HG02938 (cell line): ENCODE measurements around the gene DPH2.

ENCODE experiments used
- ATAC-seq: cut with Tn5 transposase; IDR thresholded peaks from one replicate; pipeline ENCODE4 v1.9.1; 2021; ENCODE audit warnings: mild to moderate bottlenecking, moderate library complexity; ENCODE audit not compliant: unreplicated experiment

The DPH2 gene

DNA sequence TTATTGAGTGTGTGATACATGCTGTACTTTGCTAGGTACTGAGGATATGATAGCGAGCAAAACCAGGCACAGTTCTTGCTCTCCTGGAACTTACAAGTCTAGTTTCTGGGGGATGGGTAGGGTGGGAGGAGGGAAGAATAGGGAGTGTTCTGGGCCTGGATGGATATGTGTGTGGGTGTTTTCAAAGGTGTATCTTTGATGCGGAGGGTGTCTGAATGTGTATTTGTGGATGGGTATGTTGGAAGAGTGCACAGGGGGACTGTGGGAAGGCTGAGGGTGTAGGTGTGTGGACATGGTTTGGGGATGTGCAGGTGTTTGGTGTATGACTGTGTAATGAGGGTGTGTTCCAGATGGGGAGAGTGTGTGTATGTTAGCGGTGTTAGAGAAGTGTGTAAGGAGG is 4.5 kb upstream of the DPH2 start:
- no peak for ATAC-seq

DNA sequence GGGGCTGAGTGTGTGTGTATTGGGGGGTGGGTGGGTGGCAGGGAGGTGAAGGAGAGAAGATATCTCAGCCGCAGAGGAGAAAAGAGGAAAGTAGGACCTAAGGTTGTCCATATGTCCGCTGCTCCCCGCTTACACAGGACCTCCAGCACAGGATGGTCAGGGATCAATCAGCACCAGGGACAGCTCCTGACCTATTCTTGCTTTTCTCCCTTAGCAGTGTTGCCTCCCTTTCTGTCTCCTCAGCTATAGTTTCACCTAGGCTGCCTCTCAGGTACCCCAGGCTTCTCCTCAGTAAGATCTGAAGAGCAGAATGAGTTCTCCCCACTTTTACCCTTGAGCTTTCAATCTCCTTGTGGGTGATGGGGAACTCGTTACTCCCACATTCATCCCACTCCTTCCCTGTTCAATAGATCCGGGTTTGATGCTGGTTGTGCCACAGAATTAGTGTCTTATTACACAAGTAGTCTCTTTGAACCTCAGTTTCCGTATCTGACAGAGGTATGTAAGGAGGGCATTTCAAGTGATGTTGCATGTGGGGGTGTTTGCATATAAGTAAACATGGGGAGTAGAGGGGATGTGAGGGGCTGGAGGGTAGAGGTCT is 1.4 kb upstream of the DPH2 start:
- no peak for ATAC-seq

GRCh38 chr1:43969416-43969745 is 429 bp upstream of the DPH2 start:
- ATAC-seq = no peak

- no peak for ATAC-seq
These were observed 692 bp downstream of the DPH2 start for GRCh38 chr1:43970502-43970901.

DNA sequence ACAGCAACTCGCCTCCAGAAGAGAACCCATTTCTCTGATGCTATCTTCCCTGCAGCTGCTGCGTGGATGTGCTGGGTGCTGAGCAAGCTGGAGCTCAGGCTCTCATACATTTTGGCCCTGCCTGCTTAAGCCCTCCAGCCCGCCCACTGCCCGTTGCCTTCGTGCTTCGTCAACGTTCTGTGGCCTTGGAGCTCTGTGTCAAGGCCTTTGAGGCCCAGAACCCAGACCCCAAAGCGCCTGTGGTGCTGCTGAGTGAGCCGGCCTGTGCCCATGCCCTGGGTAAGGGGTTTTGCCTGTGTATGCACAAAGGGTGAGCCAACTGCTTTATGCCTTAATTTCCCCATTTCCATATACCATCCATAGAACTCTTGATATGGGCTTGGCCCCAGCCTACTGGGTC is 1.1 kb downstream of the DPH2 start:
- ATAC-seq = no peak

- no peak for ATAC-seq
These were observed 1.6 kb downstream of the DPH2 start for GRCh38 chr1:43971336-43971980.

DNA sequence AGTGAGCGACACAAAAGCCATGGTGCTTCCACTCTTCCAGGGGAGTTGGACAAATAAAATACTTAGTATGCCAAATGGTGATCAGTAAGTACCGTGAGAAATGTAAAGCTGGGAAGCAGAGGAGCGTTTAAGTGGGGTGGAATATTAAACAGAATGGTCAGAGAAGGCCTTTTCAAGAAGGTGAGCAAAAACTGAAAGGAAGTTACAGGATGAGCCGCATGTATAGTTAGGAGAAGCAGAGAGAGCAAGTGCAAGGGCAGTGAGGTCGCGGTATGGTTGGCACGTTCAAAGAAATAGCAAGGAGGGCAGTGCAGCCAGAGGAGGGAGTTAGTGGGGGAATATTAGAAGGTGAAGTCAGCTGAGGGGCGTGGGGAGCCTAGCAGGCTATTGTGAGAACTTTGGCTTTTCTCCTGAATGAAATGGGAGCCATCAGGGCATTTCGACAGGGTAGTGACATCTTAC is 4.2 kb downstream of the DPH2 start:
- ATAC-seq = no peak

DNA sequence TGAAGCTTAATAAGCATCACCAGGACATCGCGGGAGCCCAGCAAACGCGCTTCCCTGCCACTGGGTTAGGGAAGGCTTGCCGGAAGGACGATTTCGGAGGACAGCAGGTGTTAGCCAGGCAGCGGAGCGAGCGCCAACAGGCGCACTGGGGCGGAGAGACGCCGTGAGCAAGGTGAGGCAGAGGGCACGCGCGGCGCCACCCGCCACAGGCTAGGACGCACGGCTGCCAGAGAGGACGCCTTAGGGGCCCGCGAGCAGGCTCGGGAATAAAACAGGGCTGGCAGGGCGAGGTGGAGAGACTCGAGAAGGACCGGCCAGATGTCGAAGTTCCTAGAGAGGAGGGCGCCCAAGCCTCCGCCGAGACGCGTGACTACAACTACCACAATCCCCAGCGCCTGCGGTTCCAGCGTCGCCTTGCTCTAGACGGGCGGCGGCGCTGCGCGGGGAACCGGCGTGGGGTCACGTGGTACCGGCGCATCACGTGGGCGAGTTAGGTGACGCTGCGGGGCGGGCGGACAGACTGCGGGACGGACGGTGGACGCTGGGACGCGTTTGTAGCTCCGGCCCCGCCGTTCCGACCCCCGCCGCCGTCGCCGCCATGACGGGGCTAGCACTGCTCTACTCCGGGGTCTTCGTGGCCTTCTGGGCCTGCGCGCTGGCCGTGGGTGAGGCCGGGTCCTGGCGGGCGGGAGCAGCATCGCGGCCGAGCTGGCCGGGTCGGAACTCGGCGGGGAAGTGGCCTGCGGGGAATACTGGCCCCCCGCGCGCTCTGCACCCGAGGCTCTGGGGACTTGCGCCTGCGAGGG is 4.8 kb downstream of the DPH2 start, which contains the start of gene ATP6V0B:
TSS of gene ATP6V0B (plus strand) at position 518 of the 806 bp plus-strand sequence. CDS start at position 599, 81 bp downstream.
- ATAC-seq = peak; percentile 70

GRCh38 chr1:43975249-43975961 is 5.6 kb downstream of the DPH2 start:
- ATAC-seq = no peak

GRCh38 chr1:43976045-43976444 is 6.2 kb downstream of the DPH2 start:
- ATAC-seq = no peak

DNA sequence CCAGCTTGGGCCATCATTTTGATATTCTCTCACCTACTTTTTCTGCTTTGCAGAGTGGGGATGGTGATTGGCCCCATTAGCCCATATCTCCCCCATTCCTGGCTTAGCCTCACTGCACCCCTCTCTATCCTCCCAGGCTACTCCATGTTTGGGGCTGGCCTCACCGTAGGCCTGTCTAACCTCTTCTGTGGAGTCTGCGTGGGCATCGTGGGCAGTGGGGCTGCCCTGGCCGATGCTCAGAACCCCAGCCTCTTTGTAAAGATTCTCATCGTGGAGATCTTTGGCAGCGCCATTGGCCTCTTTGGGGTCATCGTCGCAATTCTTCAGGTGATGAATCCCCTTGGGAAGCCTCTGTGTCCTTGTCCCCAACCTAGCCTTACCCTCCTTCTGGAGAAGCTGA is 7.1 kb downstream of the DPH2 start:
- no peak for ATAC-seq

- ATAC-seq = no peak
These were observed 7.8 kb downstream of the DPH2 start for GRCh38 chr1:43977376-43978263.

DNA sequence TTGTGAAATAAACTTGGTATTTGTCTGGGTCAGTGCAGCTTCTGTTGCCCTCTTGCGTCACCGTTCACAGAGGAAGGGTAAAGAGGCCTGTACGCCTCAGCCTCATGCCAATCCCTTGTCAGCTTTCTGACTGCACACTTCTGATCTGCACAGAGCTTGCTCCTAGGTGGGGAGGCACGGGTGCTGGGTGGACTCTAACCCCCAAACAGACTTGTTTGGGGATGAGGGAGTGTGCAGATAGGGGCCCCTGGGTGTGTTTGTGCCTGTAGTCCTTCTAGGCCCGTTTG is 8.4 kb downstream of the DPH2 start:
- ATAC-seq = no peak

DNA sequence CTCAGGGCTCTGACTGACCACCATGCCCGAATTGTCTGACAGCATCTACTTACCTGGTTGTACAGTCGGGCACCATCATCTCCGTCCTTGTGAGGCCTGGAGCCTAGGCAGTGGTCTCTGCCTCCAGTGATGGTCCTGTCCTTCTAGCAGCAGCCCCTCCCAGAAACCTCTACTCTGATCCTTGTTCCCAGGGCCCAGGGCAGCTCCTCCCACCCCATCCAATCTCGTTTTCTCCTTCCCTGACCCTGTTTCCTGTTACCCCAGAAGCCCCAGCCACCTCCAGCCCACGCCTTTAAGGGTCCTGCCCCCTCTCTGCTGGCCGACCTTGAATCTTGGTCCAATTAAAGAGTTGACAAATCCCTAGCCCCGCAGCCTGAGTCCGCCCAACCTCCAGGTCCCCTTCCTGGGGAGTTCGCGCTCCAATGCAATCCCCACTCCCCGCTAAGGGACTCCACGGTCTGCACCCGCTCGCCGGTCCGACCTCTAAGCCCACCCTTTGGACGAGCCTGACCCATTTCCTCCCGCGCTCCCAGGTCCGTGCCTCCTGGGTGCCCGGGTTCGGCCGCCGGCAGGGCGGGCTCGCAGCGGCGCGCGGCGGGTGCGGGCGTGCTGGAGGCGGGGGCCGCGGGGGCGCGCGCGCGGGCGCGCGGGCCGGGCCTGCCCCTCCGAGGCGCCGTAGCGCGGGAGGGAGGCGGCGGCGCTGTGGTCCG is 8.9 kb downstream of the DPH2 start, which contains the start of gene B4GALT2:
TSS of gene B4GALT2 (plus strand) at position 660 of the 710 bp plus-strand sequence. CDS start 1,951 bp downstream, outside the sequence.
- ATAC-seq = no peak

GRCh38 chr1:43979261-43979527 is 9.4 kb downstream of the DPH2 start:
- ATAC-seq = no peak

DNA sequence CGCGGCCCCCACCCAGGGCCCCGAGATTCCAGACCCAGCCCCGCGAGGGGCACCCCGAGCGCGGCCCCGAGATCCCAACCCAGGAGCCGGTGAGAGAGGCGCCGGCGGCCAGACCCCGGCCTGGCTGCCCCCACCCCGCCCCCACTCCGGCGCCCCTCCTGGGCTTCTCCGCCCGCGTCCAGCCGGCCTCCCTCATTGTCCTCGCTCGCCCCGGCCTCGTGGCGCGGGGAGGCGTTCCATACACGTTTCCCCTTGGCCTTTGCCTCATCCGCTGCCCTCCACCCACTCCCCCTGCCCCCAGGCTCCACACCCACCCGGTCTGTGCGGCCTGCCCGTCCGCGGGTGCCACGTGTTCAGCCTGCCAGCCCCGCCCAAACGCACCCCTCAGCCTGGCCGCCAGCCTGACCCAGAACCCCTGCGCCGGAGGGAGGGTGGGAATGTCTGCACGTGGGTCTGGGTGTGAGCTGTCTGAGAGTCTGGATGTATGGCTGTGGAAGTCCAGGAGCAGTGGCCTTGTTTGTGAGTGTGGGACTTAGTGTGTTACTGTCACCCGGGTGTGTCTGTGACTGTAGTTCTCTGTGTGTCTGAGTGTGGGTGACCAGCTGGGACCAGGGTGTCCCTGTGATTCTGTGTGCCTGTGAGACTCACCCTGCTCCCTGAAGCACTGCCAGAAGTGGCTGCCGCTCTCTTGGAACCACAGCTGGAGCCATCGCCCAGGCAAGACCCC is 9.9 kb downstream of the DPH2 start:
- no peak for ATAC-seq

DNA sequence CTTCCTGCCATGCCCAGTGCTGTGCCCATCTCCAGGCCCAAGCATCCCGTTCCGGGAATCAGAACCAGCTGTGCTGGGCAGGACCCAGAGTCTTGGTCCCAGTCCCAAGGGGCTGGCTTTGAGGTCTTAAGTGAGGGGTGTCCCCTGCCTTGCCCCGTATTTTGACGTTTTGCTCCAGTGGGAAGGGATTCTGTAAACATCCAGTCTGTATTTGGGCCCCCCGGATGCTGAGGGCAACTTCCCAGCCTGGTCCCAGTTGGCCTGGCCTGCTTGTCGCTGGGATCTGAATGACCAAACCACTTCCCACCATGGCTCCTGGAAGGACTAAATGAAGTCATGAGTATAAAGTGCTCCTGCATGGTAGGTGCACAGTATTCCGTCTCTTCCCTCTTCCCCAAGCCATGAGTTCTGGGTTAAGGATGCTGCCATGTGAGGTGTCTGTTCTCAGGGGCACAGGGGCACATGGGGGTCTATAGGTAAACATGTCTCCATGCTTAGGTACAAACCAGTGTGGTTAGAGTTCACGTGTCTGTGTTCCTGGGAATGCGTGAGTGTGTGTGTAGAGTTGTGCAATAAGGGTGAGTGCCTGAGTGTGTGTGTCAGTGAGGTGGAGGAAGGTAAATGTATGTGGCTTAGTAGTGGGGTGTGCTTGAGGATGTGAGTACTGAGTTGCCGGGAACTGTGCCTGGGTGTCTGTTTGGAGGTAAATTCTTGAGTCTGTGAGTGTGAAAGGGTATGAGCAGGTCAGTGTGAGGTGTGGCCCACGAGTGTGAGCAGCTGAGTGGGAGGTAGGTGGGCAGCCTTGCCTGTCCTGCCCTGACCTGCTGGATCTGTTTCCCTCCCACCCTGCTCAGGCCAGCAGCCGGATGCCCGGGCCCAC is 10.7 kb downstream of the DPH2 start:
- no peak for ATAC-seq

DNA sequence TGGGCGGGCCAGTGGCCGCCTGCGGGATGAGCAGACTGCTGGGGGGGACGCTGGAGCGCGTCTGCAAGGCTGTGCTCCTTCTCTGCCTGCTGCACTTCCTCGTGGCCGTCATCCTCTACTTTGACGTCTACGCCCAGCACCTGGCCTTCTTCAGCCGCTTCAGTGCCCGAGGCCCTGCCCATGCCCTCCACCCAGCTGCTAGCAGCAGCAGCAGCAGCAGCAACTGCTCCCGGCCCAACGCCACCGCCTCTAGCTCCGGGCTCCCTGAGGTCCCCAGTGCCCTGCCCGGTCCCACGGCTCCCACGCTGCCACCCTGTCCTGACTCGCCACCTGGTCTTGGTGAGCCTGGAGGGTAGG is 11.3 kb downstream of the DPH2 start:
- no peak for ATAC-seq

DNA sequence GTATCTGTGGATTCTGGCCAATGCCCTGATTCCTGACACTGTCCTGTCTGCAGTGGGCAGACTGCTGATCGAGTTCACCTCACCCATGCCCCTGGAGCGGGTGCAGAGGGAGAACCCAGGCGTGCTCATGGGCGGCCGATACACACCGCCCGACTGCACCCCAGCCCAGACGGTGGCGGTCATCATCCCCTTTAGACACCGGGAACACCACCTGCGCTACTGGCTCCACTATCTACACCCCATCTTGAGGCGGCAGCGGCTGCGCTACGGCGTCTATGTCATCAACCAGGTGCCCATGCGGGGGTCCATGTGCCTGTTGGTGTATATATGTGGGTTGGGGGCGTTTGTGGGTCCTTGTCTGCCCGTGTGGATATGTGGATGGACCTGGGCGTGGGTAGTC is 11.8 kb downstream of the DPH2 start:
- no peak for ATAC-seq
